Astrocyte (in vitro differentiated cells and primary cell): ENCODE results near the gene GLIS2. TPM values are rescaled to one million over a fixed set of nuclear protein-coding genes. Genes with fewer than 3 reads are reported as not detected.

Source experiments
- DNase-seq: peaks from one replicate; pipeline ENCODE4 v3.0.0-alpha.2; 2010; ENCODE audit warnings: low read depth
- FAIRE-seq: peaks from 2 replicates; lab custom pipeline; 2011; peaks lifted over from hg19 to GRCh38; lab: Jason Lieb, UNC
- H2AFZ ChIP-seq: 2 replicates; pipeline ENCODE4 v1.6.0; 2012; ENCODE audit warnings: low read depth, low read length, inconsistent platforms
- H3K27ac ChIP-seq: 2 replicates; pipeline ENCODE4 v1.5.1; 2011; ENCODE audit warnings: low read depth, low read length, inconsistent platforms
- H3K27me3 ChIP-seq: 2 replicates; pipeline ENCODE4 v1.6.0; 2011; ENCODE audit warnings: low read length, inconsistent platforms; ENCODE audit not compliant: insufficient read depth
- H3K36me3 ChIP-seq: 2 replicates; pipeline ENCODE4 v1.5.1; 2011; ENCODE audit warnings: low read length, inconsistent platforms; ENCODE audit not compliant: insufficient read depth
- H3K4me1 ChIP-seq: 2 replicates; pipeline ENCODE4 v1.5.1; 2011; ENCODE audit warnings: low read length, inconsistent platforms; ENCODE audit not compliant: insufficient read depth
- H3K4me2 ChIP-seq: 2 replicates; pipeline ENCODE4 v1.6.0; 2012; ENCODE audit warnings: low read length, inconsistent platforms
- H3K4me3 ChIP-seq: 2 replicates; pipeline ENCODE4 v1.5.1; 2011; ENCODE audit warnings: low read depth, mild to moderate bottlenecking, low read length, inconsistent platforms; ENCODE audit not compliant: insufficient read depth
- H3K79me2 ChIP-seq: 2 replicates; pipeline ENCODE4 v1.6.0; 2012; ENCODE audit warnings: mild to moderate bottlenecking, low read length, inconsistent platforms; ENCODE audit not compliant: insufficient read depth
- H3K9ac ChIP-seq: 2 replicates; pipeline ENCODE4 v1.6.0; 2012; ENCODE audit warnings: mild to moderate bottlenecking, low read length, inconsistent platforms
- H3K9me3 ChIP-seq: 2 replicates; pipeline ENCODE4 v1.5.1; 2012; ENCODE audit warnings: low read depth, mild to moderate bottlenecking, low read length, inconsistent platforms; ENCODE audit not compliant: insufficient read depth
- H4K20me1 ChIP-seq: 2 replicates; pipeline ENCODE4 v1.6.0; 2012; ENCODE audit warnings: low read length, inconsistent platforms; ENCODE audit not compliant: insufficient read depth
- H3K27ac Mint-ChIP-seq: one replicate; pipeline ENCODE4 v1.8.0; 2021; ENCODE audit warnings: mild to moderate bottlenecking, mixed read lengths; ENCODE audit not compliant: unreplicated experiment
- H3K27me3 Mint-ChIP-seq: one replicate; pipeline ENCODE4 v1.8.0; 2021; ENCODE audit warnings: low read depth, mixed read lengths; ENCODE audit not compliant: unreplicated experiment
- H3K36me3 Mint-ChIP-seq: one replicate; pipeline ENCODE4 v1.8.0; 2021; ENCODE audit warnings: low read depth, mixed read lengths; ENCODE audit not compliant: unreplicated experiment
- H3K4me1 Mint-ChIP-seq: one replicate; pipeline ENCODE4 v1.8.0; 2021; ENCODE audit warnings: low read depth, mixed read lengths; ENCODE audit not compliant: unreplicated experiment
- H3K4me3 Mint-ChIP-seq: one replicate; pipeline ENCODE4 v1.8.0; 2021; ENCODE audit warnings: mild to moderate bottlenecking, moderate library complexity, mixed read lengths; ENCODE audit not compliant: unreplicated experiment
- H3K9me3 Mint-ChIP-seq: one replicate; pipeline ENCODE4 v1.8.0; 2021; ENCODE audit warnings: mild to moderate bottlenecking, mixed read lengths; ENCODE audit not compliant: unreplicated experiment
- EZH2 ChIP-seq: IDR thresholded peaks from 2 replicates; pipeline ENCODE4 v1.6.1; 2012; ENCODE audit warnings: mild to moderate bottlenecking, low read length, inconsistent platforms; ENCODE audit not compliant: insufficient read depth
- total RNA-seq: library from RNA; stranded (reverse); gene quantifications from 2 replicates; pipeline ENCODE4 v1.2.1, GENCODE V29; 2021
- TF ChIP-seq, protein P1 (sequence below): IDR thresholded peaks from 2 replicates; pipeline ENCODE4 v1.5.1; 2011; ENCODE audit warnings: low read depth, mild to moderate bottlenecking, inconsistent platforms, low read length, moderate library complexity; ENCODE audit not compliant: insufficient read depth

The GLIS2 gene
- total RNA-seq, 1 donor from 2014 or later, result 18.9 TPM

DNA sequence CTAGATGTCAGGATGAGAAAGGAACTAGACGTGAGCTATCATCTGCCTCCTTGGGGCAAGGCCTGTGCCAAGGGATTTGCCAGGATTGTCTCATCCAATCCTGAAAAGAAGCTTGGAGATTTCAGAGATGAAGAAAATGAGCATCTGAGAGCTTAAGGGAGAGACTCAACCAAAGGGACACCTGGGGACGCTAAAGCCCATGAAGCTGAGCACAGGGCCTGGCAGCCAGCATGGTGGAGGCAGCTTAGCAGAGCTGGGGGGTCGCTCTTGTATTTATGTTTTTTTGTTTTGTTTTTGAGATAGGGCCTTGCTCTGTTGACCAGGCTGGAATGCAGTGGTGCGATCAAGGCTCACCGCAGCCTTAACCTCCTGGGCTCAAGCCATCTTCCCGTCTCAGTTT lies 18.4 kb upstream of the GLIS2 start:
- FAIRE-seq (no peak), DNase-seq (no peak)
- Histone ChIP-seq H3K27me3 (no peaks in the 10 kb centered on the region), H3K9me3 (no peaks in the 10 kb centered on the region), H3K4me3 (no peak overlapping the region), H3K9ac (no peak overlapping the region), H4K20me1 (no peaks in the 10 kb centered on the region), H3K36me3 (no peaks in the 10 kb centered on the region), H3K27ac (no peak overlapping the region), H3K4me1 (peaks cover 37% of the 10 kb centered on the region), H3K4me2 (no peak overlapping the region), H2AFZ (no peak overlapping the region), H3K79me2 (no peaks in the 10 kb centered on the region)
- peak overlapping the region; percentile 70 for H3K4me3 Mint-ChIP-seq
- H3K4me1 Mint-ChIP-seq, result peaks cover 34% of the 10 kb centered on the region
- no peak overlapping the region for H3K27ac Mint-ChIP-seq
- no peaks in the 10 kb centered on the region for H3K27me3 Mint-ChIP-seq
- H3K9me3 Mint-ChIP-seq, result no peaks in the 10 kb centered on the region
- H3K36me3 Mint-ChIP-seq, result peaks cover 7% of the 10 kb centered on the region
- TF ChIP-seq EZH2, result no peak
- TF ChIP-seq, protein P1, sequence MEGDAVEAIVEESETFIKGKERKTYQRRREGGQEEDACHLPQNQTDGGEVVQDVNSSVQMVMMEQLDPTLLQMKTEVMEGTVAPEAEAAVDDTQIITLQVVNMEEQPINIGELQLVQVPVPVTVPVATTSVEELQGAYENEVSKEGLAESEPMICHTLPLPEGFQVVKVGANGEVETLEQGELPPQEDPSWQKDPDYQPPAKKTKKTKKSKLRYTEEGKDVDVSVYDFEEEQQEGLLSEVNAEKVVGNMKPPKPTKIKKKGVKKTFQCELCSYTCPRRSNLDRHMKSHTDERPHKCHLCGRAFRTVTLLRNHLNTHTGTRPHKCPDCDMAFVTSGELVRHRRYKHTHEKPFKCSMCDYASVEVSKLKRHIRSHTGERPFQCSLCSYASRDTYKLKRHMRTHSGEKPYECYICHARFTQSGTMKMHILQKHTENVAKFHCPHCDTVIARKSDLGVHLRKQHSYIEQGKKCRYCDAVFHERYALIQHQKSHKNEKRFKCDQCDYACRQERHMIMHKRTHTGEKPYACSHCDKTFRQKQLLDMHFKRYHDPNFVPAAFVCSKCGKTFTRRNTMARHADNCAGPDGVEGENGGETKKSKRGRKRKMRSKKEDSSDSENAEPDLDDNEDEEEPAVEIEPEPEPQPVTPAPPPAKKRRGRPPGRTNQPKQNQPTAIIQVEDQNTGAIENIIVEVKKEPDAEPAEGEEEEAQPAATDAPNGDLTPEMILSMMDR, result no peak

DNA sequence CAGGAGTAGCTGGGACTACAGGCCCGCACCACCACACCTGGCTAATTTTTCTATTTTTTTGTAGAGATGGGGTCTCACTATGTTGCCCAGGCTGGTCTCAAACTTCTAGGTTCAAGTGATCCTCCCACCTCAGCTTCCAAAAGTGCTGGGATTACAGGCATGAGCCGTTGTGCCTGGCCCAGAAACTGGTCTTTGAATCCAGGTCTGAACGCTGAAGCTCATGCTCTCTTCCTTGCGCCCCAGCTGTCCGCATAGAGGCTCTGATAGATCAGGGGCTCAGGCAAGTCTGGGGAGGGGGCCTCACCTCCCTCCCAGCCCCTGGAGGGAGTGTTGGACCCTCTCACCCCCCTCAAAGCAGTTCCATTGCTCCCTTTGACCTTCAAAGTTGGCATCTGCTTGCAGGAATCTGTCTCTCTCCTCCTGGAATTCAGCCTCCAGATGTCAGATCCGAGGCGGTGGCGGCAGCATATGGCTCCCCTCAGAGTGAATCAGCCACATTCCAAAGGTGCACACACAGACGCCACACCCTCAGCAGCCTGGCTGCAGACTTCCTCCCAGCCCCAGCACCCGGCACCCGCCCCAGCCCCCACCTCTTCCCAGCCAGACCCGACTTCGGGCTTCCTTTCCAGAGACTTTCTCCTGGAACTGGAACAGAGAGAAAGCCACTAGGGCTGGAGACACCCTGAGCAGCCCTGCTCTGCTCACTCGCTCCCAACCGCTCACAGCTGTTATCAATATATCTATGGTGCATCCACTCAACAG lies 16.9 kb upstream of the GLIS2 start:
- Mint-ChIP-seq H3K27ac (peak overlapping the region; percentile 95), H3K4me1 (peaks cover 26% of the 10 kb centered on the region), H3K9me3 (no peaks in the 10 kb centered on the region), H3K27me3 (no peaks in the 10 kb centered on the region), H3K36me3 (peaks cover 7% of the 10 kb centered on the region), H3K4me3 (peak overlapping the region; percentile 63)
- H4K20me1 ChIP-seq, result no peaks in the 10 kb centered on the region
- H3K36me3 ChIP-seq, result no peaks in the 10 kb centered on the region
- no peak for TF ChIP-seq EZH2
- TF ChIP-seq, protein P1, result no peak
- no peaks in the 10 kb centered on the region for H3K27me3 ChIP-seq
- H3K27ac ChIP-seq, result peak overlapping the region; percentile 79
- H2AFZ ChIP-seq, result peak overlapping the region; percentile 74
- H3K9ac ChIP-seq, result peak overlapping the region; percentile 70
- FAIRE-seq, result peak; percentile 79
- H3K4me2 ChIP-seq, result peak overlapping the region; percentile 82
- H3K9me3 ChIP-seq, result no peaks in the 10 kb centered on the region
- peak; percentile 94 for DNase-seq
- no peaks in the 10 kb centered on the region for H3K79me2 ChIP-seq
- H3K4me3 ChIP-seq, result peak overlapping the region; percentile 18
- H3K4me1 ChIP-seq, result peaks cover 31% of the 10 kb centered on the region

DNA sequence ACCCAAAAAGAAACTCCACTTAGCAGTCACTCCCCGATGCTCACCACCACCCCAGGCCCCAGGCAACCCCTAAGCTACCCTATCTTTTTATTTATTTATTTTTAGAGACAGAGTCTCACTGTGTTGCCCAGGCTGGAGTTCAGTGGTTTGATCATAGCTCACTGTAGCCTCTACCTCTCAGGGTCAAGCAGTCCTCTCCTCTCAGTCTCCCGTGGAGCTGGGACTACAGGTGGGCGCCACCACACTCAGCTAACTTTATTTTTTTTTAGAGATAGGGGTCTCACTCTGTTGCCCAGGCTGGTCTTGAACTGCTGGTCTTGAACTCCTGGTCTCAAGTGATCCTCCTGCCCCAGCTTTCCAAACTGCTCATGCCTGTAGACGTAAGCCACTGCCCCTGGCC lies 14.7 kb upstream of the GLIS2 start:
- H3K4me3 ChIP-seq, result no peak overlapping the region
- H3K79me2 ChIP-seq, result no peaks in the 10 kb centered on the region
- peak overlapping the region; percentile 41 for H3K27ac Mint-ChIP-seq
- no peaks in the 10 kb centered on the region for H3K9me3 ChIP-seq
- H3K4me1 Mint-ChIP-seq, result peaks cover 25% of the 10 kb centered on the region
- no peaks in the 10 kb centered on the region for H4K20me1 ChIP-seq
- peaks cover 29% of the 10 kb centered on the region for H3K4me1 ChIP-seq
- no peaks in the 10 kb centered on the region for H3K9me3 Mint-ChIP-seq
- H3K9ac ChIP-seq, result no peak overlapping the region
- H3K4me2 ChIP-seq, result no peak overlapping the region
- no peak overlapping the region for H3K27ac ChIP-seq
- no peak for DNase-seq
- no peak overlapping the region for H3K4me3 Mint-ChIP-seq
- no peak overlapping the region for H2AFZ ChIP-seq
- no peaks in the 10 kb centered on the region for H3K36me3 ChIP-seq
- no peak for FAIRE-seq
- H3K27me3 ChIP-seq, result no peaks in the 10 kb centered on the region
- no peak for TF ChIP-seq EZH2
- TF ChIP-seq, protein P1, result no peak
- no peaks in the 10 kb centered on the region for H3K27me3 Mint-ChIP-seq
- H3K36me3 Mint-ChIP-seq, result peaks cover 7% of the 10 kb centered on the region
